GM18517 (cell line): ENCODE measurements around the gene CDYL.
"Not testable (repeated sequence)": the region's sequence is repeated elsewhere in the genome, so short reads cannot be mapped to it uniquely, and the experiment has no call there.

Source experiments
- ATAC-seq: cut with Tn5 transposase; IDR thresholded peaks from one replicate; pipeline ENCODE4 v1.9.1; 2021; ENCODE audit warnings: mild to moderate bottlenecking, moderate library complexity; ENCODE audit not compliant: unreplicated experiment

CDYL gene

GRCh38 chr6:4829089-4829488, 52.9 kb downstream of the CDYL start:
- no peak for ATAC-seq

DNA sequence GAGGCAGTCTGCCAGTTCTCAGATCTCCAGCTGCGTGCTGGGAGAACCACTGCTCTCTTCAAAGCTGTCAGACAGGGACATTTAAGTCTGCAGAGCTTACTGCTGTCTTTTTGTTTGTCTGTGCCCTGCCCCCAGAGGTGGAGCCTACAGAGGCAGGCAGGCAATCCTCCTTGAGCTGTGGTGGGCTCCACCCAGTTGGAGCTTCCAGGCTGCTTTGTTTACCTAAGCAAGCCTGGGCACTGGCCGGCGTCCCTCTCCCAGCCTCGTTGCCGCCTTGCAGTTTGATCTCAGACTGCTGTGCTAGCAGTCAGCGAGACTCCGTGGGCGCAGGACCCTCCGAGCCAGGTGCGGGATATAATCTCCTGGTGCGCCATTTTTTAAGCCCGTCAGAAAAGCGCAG, 59.3 kb downstream of the CDYL start:
- ATAC-seq: not testable (repeated sequence)

DNA sequence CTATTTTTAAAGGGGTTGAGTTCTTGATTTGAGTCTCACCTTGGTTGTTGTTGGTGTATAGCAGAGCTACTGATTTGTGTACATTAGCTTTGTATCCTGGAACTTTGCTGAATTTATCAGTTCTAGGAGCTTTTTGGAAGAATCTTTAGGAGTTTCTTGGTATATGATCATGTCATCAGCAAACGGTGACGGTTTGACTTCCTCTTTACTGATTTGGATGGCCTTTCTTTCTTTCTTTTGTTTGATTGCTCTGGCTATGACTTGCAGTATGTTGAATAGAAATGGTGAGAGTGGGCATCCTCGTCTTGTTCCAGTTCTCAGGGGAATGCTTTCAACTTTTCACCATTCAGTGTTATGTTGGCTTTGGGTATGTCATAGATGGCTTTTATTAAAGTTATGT, 64.0 kb downstream of the CDYL start:
- ATAC-seq: no peak

- ATAC-seq: no peak
Observed at GRCh38 chr6:4844108-4844507, 67.9 kb downstream of the CDYL start.

GRCh38 chr6:4846387-4846786, 70.2 kb downstream of the CDYL start:
- ATAC-seq: no peak

GRCh38 chr6:4848382-4849068, 72.3 kb downstream of the CDYL start:
- no peak for ATAC-seq

GRCh38 chr6:4849226-4850022, 73.2 kb downstream of the CDYL start:
- no peak for ATAC-seq

DNA sequence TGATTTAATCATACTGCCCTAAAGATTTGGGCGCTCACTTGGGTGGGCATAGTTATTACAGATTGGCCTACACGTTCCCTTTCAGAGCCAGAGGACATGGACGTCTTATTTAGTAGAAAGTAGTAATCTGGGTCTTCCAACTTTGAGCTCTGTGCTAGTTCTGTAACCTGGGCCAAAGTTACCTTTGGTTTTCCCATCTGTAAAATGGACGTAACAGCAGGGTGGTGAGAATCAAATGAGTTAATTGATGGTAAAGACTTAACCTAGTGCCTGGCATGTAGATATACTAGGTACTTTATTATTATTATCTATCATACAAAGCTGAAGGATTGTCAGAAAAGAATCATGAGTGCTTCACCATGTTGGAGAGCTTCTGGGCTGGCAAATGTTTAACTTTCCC, 74.8 kb downstream of the CDYL start:
- ATAC-seq: no peak

DNA sequence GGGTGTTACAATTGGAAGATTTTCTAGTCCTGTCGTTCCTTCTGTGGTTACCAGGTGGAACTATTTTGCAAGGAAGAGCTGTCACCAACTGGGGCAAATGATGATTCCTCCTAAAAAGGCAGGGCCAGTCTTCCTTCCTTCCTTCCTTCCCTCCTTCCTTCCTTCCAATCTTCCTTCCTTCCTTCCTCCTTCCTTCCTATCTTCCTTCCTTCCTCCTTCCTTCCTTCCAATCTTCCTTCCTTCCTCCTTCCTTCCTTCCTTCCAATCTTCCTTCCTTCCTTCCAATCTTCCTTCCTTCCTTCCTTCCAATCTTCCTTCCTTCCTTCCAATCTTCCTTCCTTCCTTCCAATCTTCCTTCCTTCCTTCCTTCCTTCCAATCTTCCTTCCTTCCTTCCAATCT, 76.0 kb downstream of the CDYL start:
- ATAC-seq: not testable (repeated sequence)

GRCh38 chr6:4852938-4853337, 76.7 kb downstream of the CDYL start:
- no peak for ATAC-seq

DNA sequence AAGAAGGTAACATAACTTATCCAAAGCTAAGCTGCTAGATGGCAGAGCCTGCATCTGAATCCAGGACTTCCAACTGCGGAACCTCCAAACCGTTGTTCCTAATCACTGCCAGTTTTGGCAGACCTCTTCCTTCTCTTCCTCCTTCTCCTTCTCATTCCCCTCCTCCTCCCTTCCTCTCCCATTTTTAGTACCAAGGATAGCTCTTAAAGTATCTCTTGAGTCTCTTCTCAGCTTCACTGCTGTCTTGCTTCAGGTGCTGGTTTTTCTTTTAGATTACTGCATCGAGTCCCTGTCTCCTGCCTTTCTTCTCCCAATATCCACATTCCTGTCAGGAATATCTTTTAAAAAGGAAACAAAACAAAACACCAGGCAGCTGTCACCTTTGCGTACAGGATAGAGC, 77.1 kb downstream of the CDYL start:
- no peak for ATAC-seq

GRCh38 chr6:4853782-4854511, 77.7 kb downstream of the CDYL start:
- no peak for ATAC-seq

DNA sequence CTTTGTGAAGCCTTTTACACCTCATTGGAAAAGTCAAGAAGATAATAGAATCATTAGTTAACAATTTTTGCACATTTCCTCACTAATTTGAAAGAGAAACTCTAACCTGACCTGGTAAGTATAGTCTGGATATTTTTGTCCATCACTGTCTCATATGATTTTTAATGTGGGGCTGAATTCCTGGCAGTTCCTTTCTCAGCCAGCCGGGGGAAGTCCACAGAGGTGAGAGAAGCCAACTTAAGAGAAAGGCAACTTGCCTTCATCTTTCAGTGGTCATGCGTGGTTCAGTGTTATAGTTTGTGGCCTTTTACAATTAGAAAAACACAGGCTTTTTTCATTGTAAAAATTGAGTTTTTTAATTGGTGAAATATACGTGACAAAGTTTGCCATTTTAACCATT, 80.6 kb downstream of the CDYL start:
- ATAC-seq: no peak

DNA sequence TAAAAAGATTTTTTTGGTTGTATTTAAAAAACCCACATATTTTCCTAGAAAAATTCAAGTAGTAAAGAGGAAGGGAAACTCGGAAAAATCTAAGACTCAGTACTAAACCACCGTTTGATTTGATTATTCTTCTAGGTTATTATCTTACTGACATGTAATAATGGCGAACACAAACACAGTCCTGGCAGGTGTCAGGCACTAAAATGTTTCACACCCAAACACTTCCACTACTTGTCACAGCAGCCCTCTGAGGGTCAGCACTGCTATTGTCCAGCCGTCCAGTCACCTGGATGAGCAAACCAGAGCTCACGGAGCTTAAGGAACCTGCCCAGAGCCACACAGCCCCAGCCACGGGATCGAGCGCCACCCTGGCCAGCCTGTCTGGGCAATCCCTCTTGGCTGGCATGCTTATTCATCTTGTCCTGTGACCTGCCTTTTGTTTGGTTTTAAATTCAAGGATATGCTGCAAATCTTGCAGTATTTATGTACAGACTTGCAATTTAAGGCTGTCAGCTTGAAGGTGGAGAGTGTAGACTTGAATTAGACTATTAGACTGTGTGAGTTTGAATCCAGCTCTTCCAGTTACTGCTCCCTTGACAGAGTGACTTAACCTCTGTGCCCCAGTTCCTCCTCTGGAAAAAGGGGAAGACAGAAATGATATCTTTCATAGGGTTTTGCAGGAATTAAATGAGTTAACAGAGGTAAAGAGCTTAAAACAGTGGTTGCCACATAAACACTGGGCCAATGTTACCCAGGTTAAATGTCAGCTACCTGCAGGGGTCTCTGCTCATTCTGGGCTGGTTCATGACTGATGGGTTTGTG, 82.2 kb downstream of the CDYL start:
- ATAC-seq: no peak

GRCh38 chr6:4860387-4860786, 84.2 kb downstream of the CDYL start:
- no peak for ATAC-seq

GRCh38 chr6:4861564-4861963, 85.4 kb downstream of the CDYL start:
- no peak for ATAC-seq

- no peak for ATAC-seq
Observed at GRCh38 chr6:4864519-4864918, 88.3 kb downstream of the CDYL start.

GRCh38 chr6:4865006-4865405, 88.8 kb downstream of the CDYL start:
- ATAC-seq: not testable (repeated sequence)

- ATAC-seq: no peak
Observed at GRCh38 chr6:4870821-4871494, 94.8 kb downstream of the CDYL start.

- no peak for ATAC-seq
Observed at GRCh38 chr6:4871825-4872224, 95.6 kb downstream of the CDYL start.
